ENCODE results near the gene PER1. TPM values are rescaled to one million over a fixed set of nuclear protein-coding genes. Genes with fewer than 3 reads are reported as not detected.

The PER1 gene
- polyA plus RNA-seq, 1 donor, result 59.2 TPM

DNA sequence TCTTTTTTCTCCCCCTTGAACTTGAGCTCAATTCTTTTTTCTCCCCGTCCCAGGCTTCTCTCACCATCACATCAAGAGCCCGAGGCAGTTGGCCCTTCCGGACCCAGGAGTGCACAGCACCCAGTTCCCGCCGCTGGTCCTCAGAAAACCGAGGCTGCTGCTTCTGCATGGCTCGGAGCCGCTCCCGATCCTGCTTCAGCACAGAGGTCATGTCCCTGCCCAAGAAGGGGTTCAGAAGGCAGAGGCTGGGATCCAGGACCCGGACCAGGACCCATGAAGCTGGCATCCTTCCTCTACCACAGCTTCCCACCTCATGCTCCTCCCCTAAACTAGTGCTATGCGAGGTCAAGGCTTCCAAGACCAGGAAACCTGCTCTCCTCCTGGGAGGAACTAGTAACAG is 10.5 kb downstream of the PER1 start:
- no peak for DNase-seq (ENCODE audit: low read depth)

DNA sequence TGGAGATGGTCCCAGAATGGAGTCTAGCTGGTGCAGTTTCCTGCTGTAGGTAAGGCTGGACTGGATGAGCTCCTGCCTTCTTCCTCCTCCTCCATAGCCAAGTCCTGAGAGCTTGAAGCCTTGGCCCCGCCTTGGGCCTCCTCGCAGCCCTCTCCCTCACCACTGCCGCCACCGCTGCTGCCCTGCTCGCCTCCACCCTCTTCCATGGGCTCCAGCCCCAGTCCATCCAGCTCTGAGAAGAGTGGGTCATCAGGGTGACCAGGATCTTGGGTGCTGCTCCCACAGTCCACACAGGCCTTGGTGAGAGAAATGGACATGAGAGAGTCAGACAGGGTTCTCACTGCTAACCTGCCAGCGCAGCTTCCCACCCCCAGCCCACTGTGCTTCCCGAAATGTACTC is 11.2 kb downstream of the PER1 start:
- DNase-seq (ENCODE audit: low read depth), result no peak

DNA sequence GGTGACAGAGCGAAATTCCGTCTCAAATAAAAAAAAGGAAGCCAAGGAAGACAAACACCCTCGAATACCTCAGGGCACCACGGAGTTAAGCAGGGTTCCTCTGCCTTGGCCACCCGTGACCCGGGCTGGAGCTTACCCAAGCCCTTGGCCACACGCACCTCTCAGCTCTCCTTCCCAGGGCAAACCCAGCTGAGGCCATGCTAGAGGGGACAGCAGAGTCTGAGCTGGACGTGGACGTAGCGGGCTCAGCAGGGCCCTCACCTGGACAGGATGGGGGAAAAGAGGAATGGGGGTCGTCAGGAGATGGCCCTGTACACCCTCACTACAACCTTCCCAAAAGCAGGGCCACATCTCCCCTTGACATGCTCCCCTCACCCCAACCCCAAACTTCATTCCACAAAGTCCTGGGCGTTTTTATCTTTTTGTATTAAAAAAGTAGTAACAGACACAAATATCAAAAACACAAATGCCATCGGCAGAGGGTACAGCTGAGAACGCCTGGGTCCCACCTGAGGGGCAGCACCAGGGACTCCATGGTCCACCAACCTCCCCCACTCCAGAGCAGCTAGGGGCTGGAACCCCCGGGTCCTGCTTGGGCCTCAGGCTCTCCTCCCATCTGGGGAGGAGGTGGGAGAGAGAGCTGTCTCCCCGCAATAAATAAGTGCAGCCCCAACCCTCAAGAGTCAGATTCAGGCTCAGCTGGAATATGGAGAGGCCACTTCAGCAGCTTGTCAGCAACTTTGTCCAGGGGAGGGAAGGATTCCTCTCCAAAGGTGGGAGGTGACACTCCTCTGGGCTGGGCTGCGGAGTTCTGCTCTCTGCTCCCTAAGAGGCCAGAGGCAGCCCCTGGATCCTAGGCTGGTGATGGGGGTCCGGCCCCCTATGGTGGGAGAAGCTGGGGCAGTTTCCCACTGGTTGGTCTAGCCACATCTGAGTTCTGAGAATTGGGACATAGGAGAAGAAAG is 11.9 kb downstream of the PER1 start:
- DNase-seq (ENCODE audit: low read depth), result no peak

DNA sequence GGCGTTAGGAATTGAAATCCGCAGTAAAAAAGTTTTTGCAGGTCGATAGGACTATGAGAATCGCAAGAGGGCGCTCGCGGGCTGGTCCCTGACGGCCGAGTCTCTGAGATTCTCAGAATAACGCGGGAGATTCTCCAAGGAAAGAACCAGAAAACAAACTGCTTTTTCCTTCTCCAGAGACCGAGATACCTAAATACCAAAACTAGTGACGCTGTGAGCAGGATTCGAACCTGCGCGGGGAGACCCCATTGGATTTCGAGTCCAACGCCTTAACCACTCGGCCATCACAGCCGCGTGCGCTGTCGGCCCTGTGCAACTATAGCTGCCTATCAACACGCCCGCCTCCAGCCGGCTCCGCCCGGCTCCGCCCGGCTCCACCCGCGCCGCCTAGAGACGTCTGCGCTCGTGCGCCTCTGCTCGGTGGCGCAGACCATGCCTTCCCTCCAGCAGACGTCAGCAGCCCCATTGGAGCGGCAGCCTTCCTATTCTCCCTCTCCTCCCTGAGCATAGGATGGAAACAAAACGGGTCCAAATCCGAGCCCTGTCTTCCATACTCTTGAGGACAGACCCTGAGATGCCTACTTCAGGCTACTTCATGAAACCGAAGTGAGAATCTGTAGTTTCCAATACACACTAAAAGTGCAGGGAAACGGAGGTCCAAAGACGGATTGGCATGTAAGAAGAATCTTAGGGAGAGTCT is 13.4 kb downstream of the PER1 start:
- peak; percentile 95 for DNase-seq (ENCODE audit: low read depth)

DNA sequence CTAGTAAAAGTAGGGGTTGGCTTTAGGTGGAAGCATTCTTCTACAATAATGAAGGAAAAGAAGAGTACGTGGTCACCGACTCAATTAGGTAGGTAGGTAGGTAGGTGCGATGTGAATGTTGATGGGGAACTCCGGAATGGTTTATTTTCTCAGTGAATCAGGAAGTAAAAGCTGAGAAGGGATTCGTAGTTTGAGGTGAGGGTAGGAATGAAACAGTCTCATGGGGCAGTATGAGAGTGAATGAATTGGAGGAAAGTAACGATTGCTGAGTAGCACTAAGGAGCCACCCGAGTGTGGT is 13.9 kb downstream of the PER1 start:
- no peak for DNase-seq (ENCODE audit: low read depth)

DNA sequence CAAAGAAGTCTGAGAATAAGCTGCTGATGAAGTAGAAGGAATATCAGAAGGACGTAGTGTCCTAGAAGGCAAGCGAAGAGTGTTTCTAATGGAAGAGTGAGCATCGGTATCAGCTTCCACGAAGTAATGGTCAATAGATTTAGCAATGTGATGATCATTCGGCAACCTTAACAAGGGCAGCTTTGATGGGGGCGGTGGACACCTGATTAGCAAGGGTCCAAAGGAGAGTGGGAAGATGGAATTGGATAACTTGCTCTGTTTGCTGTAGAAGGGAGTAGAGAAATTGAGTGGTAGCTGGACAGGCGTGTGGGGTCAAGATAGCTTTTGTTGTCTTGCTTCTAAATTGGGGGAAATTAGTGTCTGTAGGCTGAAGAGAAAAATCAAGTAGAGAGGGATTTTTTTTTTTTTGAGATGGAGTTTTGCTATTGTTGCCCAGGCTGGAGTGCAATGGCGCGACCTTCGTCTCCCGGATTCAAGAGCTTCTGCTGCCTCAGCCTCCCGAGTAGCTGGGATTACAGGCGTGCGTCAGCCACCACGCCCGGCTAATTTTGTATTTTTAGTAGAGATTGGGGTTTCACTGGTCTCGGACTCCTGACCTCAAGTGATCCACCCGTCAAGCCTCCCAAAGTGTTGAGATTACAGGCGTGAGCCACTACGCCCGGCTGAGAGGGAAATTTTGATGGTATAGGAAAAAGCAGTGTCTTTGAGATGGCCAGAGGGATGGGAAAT is 14.4 kb downstream of the PER1 start:
- DNase-seq (ENCODE audit: low read depth), result no peak

DNA sequence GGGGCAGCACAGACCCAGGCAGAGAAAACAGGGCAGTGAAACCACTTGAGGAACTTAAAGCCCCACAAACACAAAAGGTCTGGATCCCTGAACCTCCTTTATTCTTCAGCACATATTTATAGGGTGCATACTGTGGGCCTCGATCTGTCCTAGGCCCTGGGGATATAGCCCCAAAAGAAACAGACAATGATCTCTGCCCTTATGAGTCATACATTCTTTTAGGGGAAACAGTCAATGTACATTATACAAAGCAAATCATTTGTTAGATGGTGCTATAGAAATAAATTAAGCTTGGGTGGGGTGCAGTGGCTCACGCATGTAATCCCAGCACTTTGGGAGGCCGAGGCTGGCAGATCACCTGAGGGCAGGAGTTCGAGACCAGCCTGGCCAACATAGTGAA is 18.3 kb downstream of the PER1 start:
- DNase-seq (ENCODE audit: low read depth), result no peak

DNA sequence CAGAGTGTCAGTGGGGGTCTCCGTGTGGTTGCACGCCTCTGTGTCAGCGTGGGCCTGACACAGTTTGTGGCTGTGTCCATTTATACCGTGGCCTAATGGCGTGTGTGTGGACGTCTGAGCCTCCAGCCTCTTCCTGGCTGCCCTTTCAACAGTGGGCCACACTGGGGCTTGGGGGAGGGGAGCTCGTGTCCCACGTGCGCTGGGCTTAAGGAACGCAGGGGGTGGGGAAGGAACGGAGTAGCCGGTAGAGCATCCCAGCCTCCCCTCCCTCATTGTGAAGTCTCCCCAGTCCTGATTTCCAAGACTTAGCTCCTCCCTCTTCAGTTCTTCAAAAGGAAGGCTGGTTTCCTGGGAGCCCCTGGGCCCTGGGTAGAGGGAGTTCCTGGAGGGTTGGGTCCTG is 18.8 kb downstream of the PER1 start:
- DNase-seq (ENCODE audit: low read depth), result no peak

DNA sequence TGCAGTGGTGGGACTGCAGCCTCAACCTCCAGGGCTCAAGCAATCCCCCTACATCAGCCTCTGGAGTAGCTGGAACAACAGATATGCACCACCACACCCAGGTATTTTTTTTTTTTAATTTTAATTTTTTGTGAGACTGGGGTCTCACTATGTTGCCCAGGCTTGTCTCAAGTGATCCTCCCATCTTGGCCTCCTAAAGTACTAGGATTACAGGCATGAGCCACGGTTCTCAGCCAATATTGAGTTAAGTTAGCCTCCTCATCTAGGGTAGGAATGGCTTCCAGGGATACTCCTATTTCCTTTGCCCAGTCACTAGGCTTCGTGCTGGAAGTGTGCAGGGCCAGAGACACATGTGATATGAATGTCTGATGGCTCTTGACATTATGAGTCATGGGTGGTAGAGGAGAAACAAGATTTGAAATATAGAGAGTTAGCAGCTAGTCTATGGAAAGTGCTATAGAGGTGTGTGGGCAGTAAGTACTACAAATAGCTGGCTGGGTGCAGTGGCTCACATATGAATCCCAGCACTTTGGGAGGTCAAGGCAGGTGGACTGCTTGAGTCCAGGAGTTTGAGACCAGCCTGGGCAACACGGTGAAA is 20.3 kb downstream of the PER1 start:
- DNase-seq (ENCODE audit: low read depth), result no peak

DNA sequence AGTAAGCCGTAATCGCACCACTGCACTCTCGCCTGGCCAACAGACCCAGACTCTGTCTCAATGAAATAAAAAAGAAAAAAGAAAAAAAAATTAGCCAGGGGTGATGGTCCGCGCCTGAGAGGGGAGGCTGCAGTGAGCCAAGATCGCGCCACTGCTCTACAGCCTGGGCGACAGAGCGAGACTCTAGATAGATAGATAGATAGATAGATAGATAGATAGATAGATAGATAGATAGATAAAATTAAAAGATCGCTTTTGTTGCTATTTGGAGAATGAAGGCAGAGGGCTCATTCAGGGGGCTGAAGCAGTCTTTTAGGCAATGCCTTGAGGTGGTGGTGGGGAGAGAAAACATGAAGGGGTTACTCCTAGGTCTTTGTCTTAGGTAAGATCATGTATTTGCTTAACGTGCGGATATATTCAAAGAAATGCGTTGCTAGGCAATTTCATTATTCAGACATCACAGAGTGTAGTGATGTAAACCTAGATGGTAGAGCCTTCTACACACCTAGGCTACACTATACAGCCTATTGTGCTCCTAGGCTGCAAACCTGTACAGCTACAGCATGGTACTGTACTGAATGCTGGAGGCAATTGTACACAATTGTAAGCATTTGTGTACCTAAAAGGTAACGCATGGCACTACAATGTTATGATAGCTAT is 23.9 kb downstream of the PER1 start:
- no peak for DNase-seq (ENCODE audit: low read depth)

DNA sequence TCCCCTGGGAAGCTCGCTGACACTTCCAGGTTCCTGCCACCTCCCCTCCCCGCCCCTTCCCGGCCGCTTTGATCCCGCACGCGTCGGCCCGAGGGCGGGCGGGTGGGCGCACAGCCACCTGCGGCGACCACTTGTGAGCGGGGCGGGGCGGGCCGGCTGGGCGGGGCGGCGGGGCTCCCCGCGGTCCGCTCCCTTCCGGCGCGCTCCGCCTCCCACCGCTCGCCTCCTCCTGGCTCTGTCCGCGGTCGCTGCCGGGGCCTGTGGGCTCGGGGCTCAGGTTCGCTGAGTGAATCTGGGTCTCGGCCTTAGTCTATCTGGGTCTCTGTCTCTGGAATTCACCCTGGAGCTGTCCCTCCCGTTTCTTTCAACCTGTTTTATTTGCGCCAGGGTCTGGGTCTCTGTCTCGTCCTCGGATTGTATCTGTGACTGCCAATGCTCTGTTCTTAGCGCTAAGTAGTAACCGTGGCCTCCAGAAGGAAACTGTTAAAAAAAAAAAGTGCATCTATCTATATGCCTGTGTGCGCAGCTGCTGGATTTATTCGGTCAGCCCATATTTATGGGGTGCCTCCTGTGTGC is 25.6 kb downstream of the PER1 start:
- no peak for DNase-seq (ENCODE audit: low read depth)

DNA sequence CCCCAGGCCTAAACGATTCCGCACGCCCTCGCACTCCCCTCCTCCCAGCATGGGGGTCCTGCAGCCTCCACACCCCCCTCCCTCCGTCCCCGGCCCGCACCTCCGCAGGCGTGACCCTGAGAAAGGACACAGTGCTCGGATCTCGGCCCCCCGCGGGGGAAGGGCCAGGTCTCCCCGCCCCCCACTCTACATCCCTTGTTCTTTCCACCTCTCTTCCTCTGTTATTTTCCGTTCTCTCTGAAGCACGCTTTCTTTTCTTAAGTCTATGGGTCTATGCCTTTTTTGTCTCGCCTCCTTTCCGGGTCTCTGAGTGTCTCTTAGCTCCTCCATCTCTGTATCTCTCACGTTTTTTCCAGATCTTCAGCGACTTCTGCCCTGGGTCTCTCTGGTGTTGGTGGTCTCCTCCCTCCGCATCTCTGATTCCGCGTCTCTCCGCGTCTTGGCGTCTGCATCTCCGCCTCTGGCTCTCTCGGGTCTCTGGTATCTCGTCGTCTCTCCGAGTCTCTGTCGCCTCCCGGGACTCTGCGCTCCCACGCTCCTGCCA is 26.2 kb downstream of the PER1 start:
- no peak for DNase-seq (ENCODE audit: low read depth)

DNA sequence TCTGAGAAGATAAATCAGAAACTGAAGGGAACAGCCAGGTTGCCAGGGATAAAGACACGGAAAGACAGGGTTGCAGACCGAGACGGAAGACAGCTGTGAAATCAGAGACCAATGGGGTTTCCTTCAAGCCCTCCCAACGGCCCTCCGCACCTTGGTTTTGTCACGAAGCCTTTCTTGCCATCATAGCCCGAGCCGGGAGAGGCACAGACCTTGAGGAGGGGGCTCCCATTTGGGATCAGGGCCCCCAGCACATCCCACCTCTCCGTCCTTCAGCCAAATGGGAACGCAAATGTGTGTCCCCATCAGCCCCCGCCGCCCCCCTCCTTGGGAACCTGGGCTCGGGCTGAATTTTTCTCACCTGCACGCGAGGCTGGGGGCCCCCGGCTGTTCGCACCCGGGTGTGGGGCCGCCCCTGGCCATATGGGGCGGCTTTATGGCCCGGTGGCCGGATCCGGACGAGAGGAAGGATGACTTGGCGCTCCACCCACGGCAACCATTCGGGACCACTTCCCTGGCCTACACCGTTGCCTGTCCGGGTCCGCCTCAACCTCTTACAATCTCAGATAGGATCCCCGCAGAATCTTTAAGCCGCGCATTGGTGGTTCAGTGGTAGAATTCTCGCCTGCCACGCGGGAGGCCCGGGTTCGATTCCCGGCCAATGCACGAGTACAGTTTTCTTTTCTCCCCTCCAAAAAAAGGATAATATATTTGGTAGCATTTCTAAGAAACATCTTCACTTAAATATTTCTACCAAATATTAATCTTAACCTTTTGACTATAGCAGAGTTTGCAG is 26.9 kb downstream of the PER1 start:
- no peak for DNase-seq (ENCODE audit: low read depth)

DNA sequence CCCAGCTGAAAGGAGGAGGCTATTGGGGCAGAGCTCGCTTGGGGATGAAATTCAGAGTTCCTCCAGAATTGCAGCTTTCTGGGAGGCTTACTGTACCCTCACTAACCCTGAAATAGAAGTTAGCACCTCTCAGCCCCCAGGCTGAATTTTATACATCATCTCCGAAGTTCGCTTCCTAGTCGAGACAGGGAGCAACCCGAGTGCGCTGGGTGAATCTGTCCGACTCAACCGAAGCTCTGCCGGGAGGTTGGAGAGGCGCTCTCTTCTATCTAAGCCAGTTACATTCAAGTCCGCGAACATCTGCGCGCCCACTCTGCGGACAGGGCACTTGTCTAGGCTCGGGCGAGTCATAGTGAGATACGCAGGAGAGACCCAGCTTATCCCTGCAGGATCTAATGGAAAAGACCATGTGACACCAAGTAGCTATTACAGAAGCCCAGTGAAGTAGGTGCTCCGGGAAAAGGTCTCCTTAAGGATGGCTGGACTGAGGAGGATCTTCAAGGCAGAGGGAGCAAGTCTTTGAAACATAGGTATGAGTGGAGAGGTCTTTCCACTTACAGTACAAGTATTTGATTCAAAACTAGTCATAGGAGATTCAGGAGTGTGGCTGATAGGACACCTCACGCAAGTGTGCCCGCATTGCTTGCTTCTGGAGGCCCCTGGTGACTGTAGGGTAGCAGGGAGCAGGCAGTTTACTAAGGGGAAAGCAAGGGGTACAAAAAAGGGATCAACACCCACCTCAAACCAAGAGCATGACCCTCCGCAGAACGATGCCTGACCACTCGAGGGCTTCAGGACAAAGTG is 27.7 kb downstream of the PER1 start:
- no peak for DNase-seq (ENCODE audit: low read depth)

DNA sequence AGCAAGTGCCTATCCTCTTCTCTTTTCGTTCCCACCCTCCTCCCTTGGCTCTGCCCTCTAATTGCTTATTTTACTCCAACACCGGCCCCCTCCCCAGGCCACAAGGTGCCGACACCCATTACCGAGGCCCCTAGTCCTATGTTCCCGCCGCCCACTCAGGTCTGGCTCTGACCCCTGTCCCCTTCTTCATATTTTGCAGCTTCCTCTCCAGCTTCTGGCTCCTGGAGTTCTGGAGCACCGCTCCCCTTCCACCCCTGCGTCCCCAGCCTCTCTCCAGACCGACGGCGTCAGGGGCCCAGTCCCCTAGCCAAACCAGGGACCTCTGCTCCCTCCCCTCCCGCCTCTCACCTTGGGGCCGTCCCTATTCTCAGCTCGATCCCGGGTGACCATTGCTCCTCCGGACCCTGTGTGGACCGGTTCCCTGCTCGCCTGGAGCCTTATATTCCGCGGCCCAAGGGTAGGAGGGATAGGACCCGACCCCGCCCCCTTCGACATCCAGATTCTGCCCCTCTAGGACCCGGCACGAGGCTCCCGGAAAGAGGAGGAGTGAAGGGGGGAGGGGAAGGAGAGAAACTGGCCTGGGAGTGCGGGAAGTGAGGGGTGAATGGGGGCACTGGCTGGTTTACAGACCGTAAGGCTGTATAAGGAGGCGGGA is 28.4 kb downstream of the PER1 start, which contains the start of gene HES7:
Gene HES7 (minus strand): TSS at position 412 of the 655 bp plus-strand sequence. CDS start 22 bp downstream, at position 390.
- no peak for DNase-seq (ENCODE audit: low read depth)

DNA sequence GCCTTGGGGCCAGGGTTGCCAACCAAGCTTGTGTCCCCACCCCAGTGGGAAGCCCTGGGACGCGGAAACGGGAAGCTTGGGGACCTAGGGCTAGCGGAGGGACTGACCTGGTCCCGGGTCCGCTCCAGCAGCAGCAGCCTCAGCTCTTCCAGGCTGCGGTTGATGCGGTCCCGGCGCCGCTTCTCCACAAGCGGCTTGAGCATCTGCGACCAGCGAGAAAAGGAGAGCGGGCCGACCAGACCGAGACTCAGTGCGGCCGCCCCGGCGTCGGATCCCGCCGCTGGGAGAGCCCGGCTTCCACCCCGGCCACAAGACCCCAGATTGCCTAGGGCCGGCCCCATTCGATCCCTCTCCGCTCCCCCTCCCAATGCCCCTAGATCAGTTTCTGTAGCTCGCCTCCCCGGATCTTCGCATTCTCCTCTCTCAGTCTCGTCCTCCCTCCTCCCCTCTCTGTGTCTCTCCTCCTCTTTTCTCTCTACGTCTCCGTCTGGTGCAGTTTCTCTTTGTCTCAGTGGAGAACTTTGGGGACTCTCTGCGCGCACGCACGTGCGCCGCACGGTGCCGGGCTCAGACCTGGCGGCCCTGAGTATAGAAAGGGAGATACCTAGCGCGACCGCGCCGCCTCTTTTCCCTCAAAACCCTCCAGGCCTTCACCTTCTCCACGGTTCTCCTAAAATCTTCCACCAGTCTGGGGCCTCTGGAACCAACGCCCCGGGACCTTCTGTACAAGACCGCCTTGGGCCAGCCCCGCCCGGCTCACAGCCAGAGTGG is 29.1 kb downstream of the PER1 start:
- no peak for DNase-seq (ENCODE audit: low read depth)

DNA sequence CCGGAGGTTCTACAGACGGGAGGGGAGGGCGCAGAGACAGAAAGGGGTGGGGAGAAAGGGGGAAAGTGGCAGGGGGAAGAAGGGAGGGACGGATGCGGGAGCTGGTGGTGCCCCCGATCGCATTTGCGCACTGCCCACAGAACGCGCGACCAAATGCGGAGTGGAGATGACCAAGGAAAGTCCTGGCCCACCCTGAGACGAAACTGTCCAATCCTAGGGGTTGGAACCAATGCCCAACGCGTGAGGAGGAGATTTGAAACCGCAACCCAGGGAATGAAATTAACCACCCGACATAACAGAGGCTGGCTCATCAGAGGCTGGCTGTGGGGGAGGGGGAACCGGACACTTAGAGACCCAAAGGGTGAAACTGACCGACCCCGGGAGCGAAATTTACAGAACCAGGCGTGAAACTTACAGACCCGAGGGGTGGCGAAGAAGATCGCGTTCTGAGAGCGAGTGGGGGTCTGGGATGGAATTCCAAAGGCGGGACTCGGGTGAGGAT is 29.7 kb downstream of the PER1 start:
- no peak for DNase-seq (ENCODE audit: low read depth)

Data from forelimb muscle (tissue), 1 donor.